Lower lobe of right lung (tissue), 2 donors: ENCODE data around the gene CHCHD10. TPM values are rescaled to one million over a fixed set of nuclear protein-coding genes. Genes with fewer than 3 reads are reported as not detected.

Experiments used
- ATAC-seq, 2 donors: fragments of 200-7000 bp; cut with Tn5 transposase; one replicate each; pipeline ENCODE4 v1.9.1; 2020 to 2022; ENCODE audit warnings: mild to moderate bottlenecking in 2 of 2, moderate library complexity in 2 of 2
- DNase-seq: peaks from one replicate; pipeline ENCODE4 v3.0.0-alpha.2; 2020
- H3K27ac ChIP-seq: fragments of 200-600 bp; one replicate; pipeline ENCODE4 v1.8.0; 2022
- H3K27me3 ChIP-seq: fragments of 200-600 bp; one replicate; pipeline ENCODE4 v1.8.0; 2022; ENCODE audit warnings: low read depth
- H3K36me3 ChIP-seq: fragments of 200-600 bp; one replicate; pipeline ENCODE4 v1.8.0; 2022; ENCODE audit warnings: mild to moderate bottlenecking
- H3K4me1 ChIP-seq: fragments of 200-600 bp; one replicate; pipeline ENCODE4 v1.8.0; 2022
- H3K4me3 ChIP-seq: fragments of 200-600 bp; one replicate; pipeline ENCODE4 v1.8.0; 2022; ENCODE audit warnings: mild to moderate bottlenecking
- H3K9me3 ChIP-seq: fragments of 200-600 bp; one replicate; pipeline ENCODE4 v1.8.0; 2022
- CTCF ChIP-seq: fragments of 200-600 bp; IDR thresholded peaks from one replicate; pipeline ENCODE4 v1.8.0; 2022; ENCODE audit warnings: antibody characterized with exemption, mild to moderate bottlenecking
- intact Hi-C: fragments of 100-400 bp; cut with DNase I; formaldehyde crosslinking; loops from one replicate; pipeline ENCODE4 v1.11.0; 2022
- total RNA-seq: library from RNA; stranded (reverse); fragmentation: NEBNext Ultra II Directional; extraction: Animal tissue kit (Norgen Biotek cat#: 25700); gene quantifications from one replicate; pipeline ENCODE4 v1.2.1, GENCODE V29; 2021
- donor health status: DM: no; HTN: yes; CAD: no; lungs with severe emphysema.

CHCHD10 gene
- total RNA-seq, 1 donor from 2014 or later, result 114 TPM

GRCh38 chr22:23774114-23774921 is 6.5 kb upstream of the CHCHD10 start:
- no peaks in the 10 kb centered on the region for H3K9me3 ChIP-seq
- TF ChIP-seq CTCF, result no peak
- no peak overlapping the region for H3K4me3 ChIP-seq
- ATAC-seq, result no peak
- no peaks in the 10 kb centered on the region for H3K36me3 ChIP-seq
- intact Hi-C loops, result no loop called here
- H3K27ac ChIP-seq, result no peak overlapping the region
- H3K27me3 ChIP-seq, result no peaks in the 10 kb centered on the region
- no peak for DNase-seq
- H3K4me1 ChIP-seq, result peaks cover 38% of the 10 kb centered on the region

- no peak overlapping the region for H3K27ac ChIP-seq
These were observed 5.8 kb upstream of the CHCHD10 start for GRCh38 chr22:23773483-23774113.

GRCh38 chr22:23772649-23773473 is 5.1 kb upstream of the CHCHD10 start, which contains the start of gene MMP11:
TSS of gene MMP11 (plus strand) at chr22:23772849. CDS start at chr22:23772871, 22 bp downstream.
- Histone ChIP-seq H3K27me3 (no peaks in the 10 kb centered on the region), H3K4me1 (peaks cover 49% of the 10 kb centered on the region), H3K4me3 (peak within 1 kb of the TSS; percentile 55), H3K9me3 (no peaks in the 10 kb centered on the region), H3K27ac (no peak within 1 kb of the TSS), H3K36me3 (no peaks in the 10 kb centered on the region)
- intact Hi-C loops, result no loop called here
- ATAC-seq (peak; percentile 53 to 59), DNase-seq (peak; percentile 64)
- peak; percentile 13 for TF ChIP-seq CTCF

More at GRCh38 chr22:23773483-23774113, 5.8 kb upstream of the CHCHD10 start:
- TF ChIP-seq CTCF, result no peak
- intact Hi-C loops, result no loop called here
- Histone ChIP-seq H3K4me1 (peaks cover 42% of the 10 kb centered on the region), H3K4me3 (peak overlapping the region; percentile 55), H3K36me3 (no peaks in the 10 kb centered on the region), H3K9me3 (no peaks in the 10 kb centered on the region), H3K27me3 (no peaks in the 10 kb centered on the region)
- DNase-seq (no peak), ATAC-seq (no peak)

GRCh38 chr22:23772315-23772648 is 4.5 kb upstream of the CHCHD10 start:
- peaks cover 49% of the 10 kb centered on the region for H3K4me1 ChIP-seq
- intact Hi-C loops, result no loop called here

More at GRCh38 chr22:23772315-23772648, 4.5 kb upstream of the CHCHD10 start:
- Histone ChIP-seq H3K27ac (no peak overlapping the region), H3K36me3 (no peaks in the 10 kb centered on the region), H3K27me3 (no peaks in the 10 kb centered on the region), H3K4me3 (peak overlapping the region; percentile 55), H3K9me3 (no peaks in the 10 kb centered on the region)
- DNase-seq, result no peak
- TF ChIP-seq CTCF, result no peak
- ATAC-seq, result no peak
